Tibial nerve (tissue), 3 donors: ENCODE data around the gene RNF212B.

Experiments used
- CTCF ChIP-seq, 5 experiments: fragments of 200-600 bp in 3 of 5; fragments of 450-650 bp in 2 of 5; sonication (generic) in 3 of 5; IDR thresholded peaks; one replicate each; pipeline ENCODE4 v1.5.1; 2016 to 2019; ENCODE audit warnings: antibody characterized with exemption in 5 of 5, mild to moderate bottlenecking in 3 of 5, moderate library complexity in 2 of 5
- POLR2A ChIP-seq, 2 donors: fragments of 450-650 bp; IDR thresholded peaks; one replicate each; pipeline ENCODE4 v1.6.1; 2017; ENCODE audit warnings: antibody characterized with exemption in 2 of 2, mild to moderate bottlenecking in 2 of 2, moderate library complexity in 2 of 2

- TF ChIP-seq CTCF (IDR thresholded peaks at IDR 0.05), result no peak
- TF ChIP-seq POLR2A (IDR thresholded peaks at IDR 0.05), result no peak
Observed at GRCh38 chr14:23258256-23258655, 20.5 kb downstream of the RNF212B start.
